Testis (tissue), 3 donors: ENCODE data around the gene PTPRD. TPM values are rescaled to one million over a fixed set of nuclear protein-coding genes. Genes with fewer than 3 reads are reported as not detected.
A peak's percentile ranks its signal among the peaks of the same experiment; 100 is the strongest.
"Not testable (repeated sequence)": the region's sequence is repeated elsewhere in the genome, so short reads cannot be mapped to it uniquely, and the experiment has no call there.

ENCODE experiments used
- DNase-seq: peaks from one replicate; pipeline ENCODE4 v3.0.0-alpha.2; 2019
- H3K27ac ChIP-seq, 2 donors: fragments of 200-600 bp; sonication (generic); one replicate each; pipeline ENCODE4 v1.5.1; 2019
- H3K27me3 ChIP-seq: fragments of 200-600 bp; sonication (generic); one replicate; pipeline ENCODE4 v1.5.1; 2019
- H3K36me3 ChIP-seq: fragments of 200-600 bp; sonication (generic); one replicate; pipeline ENCODE4 v1.5.1; 2017; ENCODE audit warnings: low read depth; ENCODE audit errors: missing control alignments
- H3K4me1 ChIP-seq: fragments of 200-600 bp; sonication (generic); one replicate; pipeline ENCODE4 v1.5.1; 2019
- H3K4me3 ChIP-seq, 2 donors: fragments of 200-600 bp; sonication (generic); one replicate each; pipeline ENCODE4 v1.5.1; 2017 to 2019
- H3K9me3 ChIP-seq: fragments of 200-600 bp; sonication (generic); one replicate; pipeline ENCODE4 v1.5.1; 2017
- POLR2A ChIP-seq: fragments of 450-650 bp; IDR thresholded peaks from one replicate; pipeline ENCODE4 v1.6.1; 2017; ENCODE audit warnings: antibody characterized with exemption, mild to moderate bottlenecking, moderate library complexity
- WGBS, 2 donors: methylation state at CpG; one replicate each; pipeline ENCODE4 v1.1.5; 2018; 5-methylcytosine and 5-hydroxymethylcytosine counted together
- intact Hi-C: fragments of 100-400 bp; cut with DNase I; formaldehyde crosslinking; loops from one replicate; pipeline ENCODE4 v1.15.1; 2023; ENCODE audit warnings: low total_unique reads
- polyA plus RNA-seq: library from polyadenylated mRNA; stranded (reverse); fragments of 350-450 nt; fragmentation: Illumina TruSeq; extraction: RNeasy Lipid Tissue Mini Kit (QIAGEN cat#74804); gene quantifications from one replicate; pipeline ENCODE4 v1.2.3, GENCODE V29; 2014; ENCODE audit warnings: low read depth, low replicate concordance; ENCODE audit not compliant: insufficient read depth
- total RNA-seq, 2 donors: library from RNA; depleted of rRNA; stranded (reverse); fragments of >200 nt; gene quantifications; one replicate each; pipeline ENCODE4 v1.2.3, GENCODE V29; 2016
- TF ChIP-seq, protein P1 (sequence below), 3 experiments: fragments of 450-650 bp in 2 of 3; fragments of 200-600 bp in 1 of 3; sonication (generic) in 1 of 3; IDR thresholded peaks; one replicate each; pipeline ENCODE4 v1.5.1; 2016 to 2019; ENCODE audit warnings: antibody characterized with exemption in 3 of 3, mild to moderate bottlenecking in 2 of 3, moderate library complexity in 1 of 3

PTPRD gene
- total and polyA plus RNA-seq, 3 donors from 2014 or later, result 15.4 to 33.6 (median 32.5) TPM

DNA sequence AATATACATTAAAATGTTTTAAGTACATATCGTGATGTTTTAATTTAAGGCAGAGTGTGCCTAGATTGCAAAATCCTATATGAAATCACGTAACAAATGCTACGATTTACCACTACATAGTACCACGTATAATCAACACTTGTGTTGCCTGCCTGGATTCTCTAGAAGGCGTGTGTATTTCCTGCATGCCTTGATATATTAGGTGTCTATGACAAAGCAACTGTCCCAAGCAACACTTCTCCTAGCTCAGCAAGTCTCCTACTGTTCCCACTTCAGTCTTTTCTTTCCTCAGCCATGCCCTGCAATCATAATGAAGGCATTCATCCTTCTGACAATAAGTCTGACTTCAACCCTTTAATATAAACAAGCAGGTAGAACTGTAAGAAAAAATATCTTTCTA, 89.6 kb downstream of the PTPRD start:
- H3K9me3 ChIP-seq, result no peaks in the 10 kb centered on the region
- no peak overlapping the region for H3K4me3 ChIP-seq
- no peaks in the 10 kb centered on the region for H3K4me1 ChIP-seq
- no peak for DNase-seq
- no peak overlapping the region for H3K27ac ChIP-seq
- no peaks in the 10 kb centered on the region for H3K27me3 ChIP-seq
- intact Hi-C loops, result no loop called here
- H3K36me3 ChIP-seq, result no peaks in the 10 kb centered on the region
- WGBS, 2 donors, result 72 to 74% methylated on average over 5 of the region's 5 CpGs
- TF ChIP-seq POLR2A, result no peak
- TF ChIP-seq, protein P1, sequence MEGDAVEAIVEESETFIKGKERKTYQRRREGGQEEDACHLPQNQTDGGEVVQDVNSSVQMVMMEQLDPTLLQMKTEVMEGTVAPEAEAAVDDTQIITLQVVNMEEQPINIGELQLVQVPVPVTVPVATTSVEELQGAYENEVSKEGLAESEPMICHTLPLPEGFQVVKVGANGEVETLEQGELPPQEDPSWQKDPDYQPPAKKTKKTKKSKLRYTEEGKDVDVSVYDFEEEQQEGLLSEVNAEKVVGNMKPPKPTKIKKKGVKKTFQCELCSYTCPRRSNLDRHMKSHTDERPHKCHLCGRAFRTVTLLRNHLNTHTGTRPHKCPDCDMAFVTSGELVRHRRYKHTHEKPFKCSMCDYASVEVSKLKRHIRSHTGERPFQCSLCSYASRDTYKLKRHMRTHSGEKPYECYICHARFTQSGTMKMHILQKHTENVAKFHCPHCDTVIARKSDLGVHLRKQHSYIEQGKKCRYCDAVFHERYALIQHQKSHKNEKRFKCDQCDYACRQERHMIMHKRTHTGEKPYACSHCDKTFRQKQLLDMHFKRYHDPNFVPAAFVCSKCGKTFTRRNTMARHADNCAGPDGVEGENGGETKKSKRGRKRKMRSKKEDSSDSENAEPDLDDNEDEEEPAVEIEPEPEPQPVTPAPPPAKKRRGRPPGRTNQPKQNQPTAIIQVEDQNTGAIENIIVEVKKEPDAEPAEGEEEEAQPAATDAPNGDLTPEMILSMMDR (IDR thresholded peaks at IDR 0.05), result no peak

DNA sequence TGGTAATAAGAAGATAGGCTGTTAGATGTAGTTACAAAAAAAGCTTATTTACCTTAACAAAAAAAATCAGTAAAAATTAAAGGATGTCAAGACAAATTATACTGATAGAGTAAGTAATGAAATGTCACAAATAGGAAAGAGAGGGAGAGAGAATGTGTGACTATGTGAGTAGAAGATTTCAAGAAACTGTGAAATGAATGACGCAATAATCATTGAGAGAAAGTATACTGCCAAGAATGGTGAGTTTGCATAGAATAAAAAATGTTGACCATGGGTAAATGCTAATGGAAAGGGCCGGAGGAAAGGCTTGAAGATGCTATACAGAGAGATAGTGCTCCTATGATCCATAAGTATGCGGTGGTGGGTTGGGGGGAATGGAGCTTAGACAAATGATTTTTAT, 100.7 kb downstream of the PTPRD start:
- Histone ChIP-seq H3K36me3 (no peaks in the 10 kb centered on the region), H3K9me3 (no peaks in the 10 kb centered on the region), H3K4me1 (no peaks in the 10 kb centered on the region), H3K27ac (no peak overlapping the region), H3K4me3 (no peak overlapping the region), H3K27me3 (no peaks in the 10 kb centered on the region)
- TF ChIP-seq POLR2A, result no peak
- TF ChIP-seq, protein P1 (IDR thresholded peaks at IDR 0.05), result no peak
- intact Hi-C loops, result no loop called here
- 92 to 95% methylated on average over 3 of the region's 3 CpGs for WGBS, 2 donors
- DNase-seq, result no peak

DNA sequence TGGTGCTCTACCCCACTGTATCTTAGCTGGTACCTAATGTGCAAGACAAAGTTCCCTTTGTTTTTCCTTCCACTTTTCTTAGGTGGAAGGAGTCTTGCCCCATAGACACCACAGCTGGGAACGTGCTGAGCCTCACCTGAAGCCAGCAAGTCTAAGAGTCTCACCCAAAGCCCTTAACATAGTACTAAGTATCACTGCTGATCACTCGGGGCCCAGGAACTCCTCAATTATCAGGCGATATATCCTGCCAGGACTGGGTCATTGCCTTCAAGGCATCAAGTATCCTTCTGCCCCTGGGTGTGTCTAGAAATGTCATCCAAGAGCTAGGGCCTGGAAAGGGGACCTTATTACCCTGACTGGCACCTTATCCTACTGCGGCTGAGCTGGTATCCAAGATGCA, 123.9 kb downstream of the PTPRD start:
- WGBS, 2 donors, result 90 to 93% methylated on average over 4 of the region's 4 CpGs
- intact Hi-C loops, result no loop called here
- Histone ChIP-seq H3K9me3 (no peaks in the 10 kb centered on the region), H3K27me3 (no peaks in the 10 kb centered on the region), H3K4me1 (no peaks in the 10 kb centered on the region), H3K27ac (no peak overlapping the region), H3K36me3 (no peaks in the 10 kb centered on the region), H3K4me3 (no peak overlapping the region)
- no peak for DNase-seq
- TF ChIP-seq, protein P1 (IDR thresholded peaks at IDR 0.05), result no peak

DNA sequence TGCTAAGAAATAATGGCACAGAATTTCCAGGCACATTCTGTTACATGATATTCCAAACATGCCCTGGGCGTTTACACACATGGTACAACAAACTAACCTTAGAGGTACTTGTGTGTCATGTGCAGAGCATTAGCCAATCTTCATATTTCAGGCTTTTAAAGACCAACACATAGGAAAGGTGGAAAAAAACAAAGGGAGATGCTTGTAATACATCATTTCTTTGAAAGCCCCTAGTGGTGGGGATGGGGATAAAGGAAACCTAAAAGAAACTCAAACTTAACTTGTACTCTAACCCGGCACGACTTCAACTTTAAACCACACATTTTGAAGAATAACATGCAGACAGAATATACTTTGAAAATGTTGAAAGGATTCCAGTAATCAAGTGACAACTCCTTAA, 133.6 kb downstream of the PTPRD start:
- H3K9me3 ChIP-seq, result no peaks in the 10 kb centered on the region
- intact Hi-C loops, result loop anchor here (10.0 kb wide), 1 partner anchor 64 kb away; no protein-coding TSS in a partner anchor
- no peaks in the 10 kb centered on the region for H3K27me3 ChIP-seq
- H3K36me3 ChIP-seq, result no peaks in the 10 kb centered on the region
- TF ChIP-seq POLR2A, result no peak
- TF ChIP-seq, protein P1 (IDR thresholded peaks at IDR 0.05), result peak in 1 of 3 experiments; percentile 24
- no peak overlapping the region for H3K4me3 ChIP-seq
- no peak overlapping the region for H3K27ac ChIP-seq
- no peaks in the 10 kb centered on the region for H3K4me1 ChIP-seq
- DNase-seq, result no peak
- WGBS, 2 donors, result 42 to 60% methylated on average over 3 of the region's 3 CpGs

DNA sequence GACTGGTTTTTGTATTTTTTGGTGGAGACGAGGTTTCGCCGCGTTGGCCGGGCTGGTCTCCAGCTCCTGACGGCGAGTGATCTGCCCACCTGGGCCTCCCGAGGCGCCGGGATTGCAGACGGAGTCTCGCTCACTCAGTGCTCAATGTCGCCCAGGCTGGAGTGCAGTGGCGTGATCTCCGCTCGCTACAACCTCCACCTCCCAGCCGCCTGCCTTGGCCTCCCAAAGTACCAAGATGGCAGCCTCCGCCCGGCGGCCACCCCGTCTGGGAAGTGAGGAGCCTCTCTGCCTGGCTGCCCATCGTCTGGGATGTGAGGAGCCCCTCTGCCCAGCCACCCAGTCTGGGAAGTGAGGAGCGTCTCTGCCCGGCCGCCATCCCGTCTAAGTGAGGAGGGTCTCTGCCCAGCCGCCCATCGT, 163.6 kb downstream of the PTPRD start:
- H3K4me3 ChIP-seq, result peak overlapping the region in 1 of 2 donors; percentile 43
- H3K27me3 ChIP-seq, DNase-seq, H3K36me3 ChIP-seq, intact Hi-C loops, H3K27ac ChIP-seq, H3K4me1 ChIP-seq, H3K9me3 ChIP-seq: not testable (repeated sequence)
- WGBS, 2 donors, result 87 to 90% methylated on average over 9 to 23 of the region's 28 CpGs
